Mononuclear cell (primary cell): ENCODE measurements around the gene BRD7. TPM values are rescaled to one million over a fixed set of nuclear protein-coding genes. Genes with fewer than 3 reads are reported as not detected.

Experiments
- H3K27me3 ChIP-seq: 2 replicates; pipeline ENCODE4 v1.6.0; 2011; ENCODE audit warnings: low read length, control low read depth; ENCODE audit not compliant: insufficient read depth
- H3K4me1 ChIP-seq: 2 replicates; pipeline ENCODE4 v1.5.1; 2011; ENCODE audit warnings: mild to moderate bottlenecking, low read length, control low read depth; ENCODE audit not compliant: insufficient read depth
- H3K4me3 ChIP-seq: 2 replicates; pipeline ENCODE4 v1.5.1; 2011; ENCODE audit warnings: mild to moderate bottlenecking, low read length, moderate library complexity
- H3K9me3 ChIP-seq: 2 replicates; pipeline ENCODE4 v1.5.1; 2011; ENCODE audit warnings: low read depth, mild to moderate bottlenecking, control low read depth, low read length
- total RNA-seq: library from RNA; depleted of rRNA; stranded (reverse); fragments of >200 nt; gene quantifications from one replicate; pipeline ENCODE4 v1.2.3, GENCODE V29; 2012

Gene BRD7
- total RNA-seq, result 55.3 TPM

DNA sequence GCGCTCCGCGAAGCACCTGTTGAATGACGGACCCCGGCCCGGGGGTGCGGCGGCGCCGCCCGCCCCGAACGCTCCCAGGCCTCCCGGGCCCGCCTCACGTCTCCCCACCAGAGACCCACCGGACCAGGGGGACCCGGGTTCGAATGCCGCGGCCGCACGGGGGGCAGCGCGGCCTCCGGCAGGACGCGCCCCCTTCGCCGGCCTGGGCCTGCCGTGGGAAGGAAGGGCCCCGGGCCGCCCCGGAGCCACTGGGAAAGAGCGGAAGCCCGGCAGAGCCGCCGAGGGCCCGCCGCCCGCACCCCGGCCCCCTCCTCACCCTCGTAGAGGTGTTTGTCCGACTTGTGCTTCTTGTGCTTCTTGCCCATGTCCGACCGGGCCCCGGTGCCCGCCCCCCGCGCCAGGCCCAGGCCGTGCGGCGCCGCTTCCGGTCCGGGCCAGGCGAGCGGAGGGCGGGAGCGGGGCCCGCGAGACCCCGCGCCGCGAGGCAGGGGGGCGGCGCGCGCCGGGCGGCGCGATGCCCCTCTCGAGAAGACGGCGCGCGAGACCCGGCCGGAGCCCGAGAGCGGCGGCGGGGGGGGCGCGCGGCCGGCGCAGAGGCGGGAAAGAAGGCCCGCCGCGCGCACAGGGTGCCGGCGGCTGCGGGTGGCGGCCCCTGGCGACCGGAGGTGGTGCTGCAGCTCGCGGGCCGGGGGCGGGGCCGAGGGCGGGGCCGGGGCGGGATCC, at the start of gene BRD7:
Gene BRD7 (minus strand): TSS at position 579 of the 723 bp plus-strand sequence. CDS start 214 bp downstream, at position 365.
- H3K9me3 ChIP-seq, result no peaks in the 10 kb centered on the region
- H3K4me1 ChIP-seq, result peaks cover 46% of the 10 kb centered on the region
- no peaks in the 10 kb centered on the region for H3K27me3 ChIP-seq
- peak within 1 kb of the TSS; percentile 87 for H3K4me3 ChIP-seq

- no peak overlapping the region for H3K4me3 ChIP-seq
- no peaks in the 10 kb centered on the region for H3K4me1 ChIP-seq
- peaks cover 48% of the 10 kb centered on the region for H3K9me3 ChIP-seq
- no peaks in the 10 kb centered on the region for H3K27me3 ChIP-seq
These were observed 47.6 kb upstream of the BRD7 start for GRCh38 chr16:50416388-50416787.

DNA sequence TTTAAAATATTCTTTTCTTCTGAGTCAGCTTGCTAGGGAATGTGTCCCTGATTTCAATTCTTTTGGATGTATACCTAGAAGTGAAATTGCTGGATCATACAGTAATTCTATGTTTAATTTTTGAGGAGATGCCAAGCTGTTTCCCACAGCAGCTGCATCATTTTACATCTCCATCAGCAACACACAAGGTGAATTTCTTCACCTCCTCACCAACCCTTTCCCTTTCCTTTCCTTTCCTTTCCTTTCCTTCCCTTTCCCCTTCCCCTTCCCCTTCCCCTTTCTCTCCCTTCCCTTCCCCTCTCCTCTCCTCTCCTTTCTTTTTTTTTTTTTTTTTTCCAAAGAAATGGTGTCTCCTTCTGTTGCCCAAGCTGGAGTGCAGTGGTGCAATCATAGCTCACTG, 45.4 kb upstream of the BRD7 start:
- Histone ChIP-seq H3K9me3 (peaks cover 39% of the 10 kb centered on the region), H3K27me3 (no peaks in the 10 kb centered on the region), H3K4me1 (no peaks in the 10 kb centered on the region), H3K4me3 (no peak overlapping the region)

DNA sequence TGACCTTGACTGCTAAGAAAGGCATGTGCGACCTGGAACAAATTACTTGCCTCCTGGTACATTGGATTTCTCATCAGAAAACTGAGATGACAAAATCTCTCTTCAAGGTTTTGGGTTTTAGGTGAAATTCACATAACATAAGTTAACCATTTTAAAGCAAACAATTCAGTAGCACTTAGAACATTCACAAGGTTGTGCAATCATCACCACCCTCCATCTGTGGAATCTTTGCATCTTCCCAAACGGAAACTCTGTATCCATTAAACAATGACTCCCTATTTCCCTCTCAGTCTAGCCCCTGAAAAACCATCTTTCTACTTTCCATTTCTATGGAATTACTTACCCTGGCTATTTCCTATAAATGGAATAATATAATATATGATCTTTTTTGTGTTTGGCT, 42.2 kb upstream of the BRD7 start:
- H3K27me3 ChIP-seq, result no peaks in the 10 kb centered on the region
- peaks cover 8% of the 10 kb centered on the region for H3K9me3 ChIP-seq
- no peak overlapping the region for H3K4me3 ChIP-seq
- no peaks in the 10 kb centered on the region for H3K4me1 ChIP-seq

DNA sequence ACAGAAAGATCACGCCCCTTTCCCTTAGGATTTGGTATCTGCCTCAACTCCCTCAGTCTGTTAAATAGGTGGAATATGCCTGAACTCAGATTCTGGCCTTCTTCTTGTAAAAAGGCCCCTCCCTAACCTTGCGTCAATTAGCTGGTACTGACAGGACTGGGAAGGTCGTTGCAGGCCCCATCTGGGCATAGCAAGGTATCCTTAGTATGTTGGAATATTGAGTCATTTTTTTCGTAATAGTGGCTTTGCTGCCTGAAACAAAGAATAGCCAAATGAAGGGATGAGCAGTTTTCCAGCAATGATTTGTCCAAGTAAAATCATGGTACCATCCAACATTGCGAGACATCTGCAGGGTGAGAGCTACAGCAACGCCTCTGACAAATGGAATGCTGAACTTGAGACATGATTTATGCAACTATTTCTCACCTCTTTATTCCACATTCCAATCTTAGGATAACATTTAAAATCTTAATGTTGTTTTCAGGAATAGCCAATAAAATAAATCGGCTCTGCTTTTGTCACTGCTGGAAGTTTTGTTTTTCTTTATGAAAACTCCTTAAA, 39.3 kb upstream of the BRD7 start:
- no peaks in the 10 kb centered on the region for H3K4me1 ChIP-seq
- no peaks in the 10 kb centered on the region for H3K9me3 ChIP-seq
- no peaks in the 10 kb centered on the region for H3K27me3 ChIP-seq
- no peak overlapping the region for H3K4me3 ChIP-seq

- H3K4me3 ChIP-seq, result no peak overlapping the region
- no peaks in the 10 kb centered on the region for H3K9me3 ChIP-seq
- no peaks in the 10 kb centered on the region for H3K27me3 ChIP-seq
- H3K4me1 ChIP-seq, result no peaks in the 10 kb centered on the region
These were observed 38.6 kb upstream of the BRD7 start for GRCh38 chr16:50407351-50407750.

DNA sequence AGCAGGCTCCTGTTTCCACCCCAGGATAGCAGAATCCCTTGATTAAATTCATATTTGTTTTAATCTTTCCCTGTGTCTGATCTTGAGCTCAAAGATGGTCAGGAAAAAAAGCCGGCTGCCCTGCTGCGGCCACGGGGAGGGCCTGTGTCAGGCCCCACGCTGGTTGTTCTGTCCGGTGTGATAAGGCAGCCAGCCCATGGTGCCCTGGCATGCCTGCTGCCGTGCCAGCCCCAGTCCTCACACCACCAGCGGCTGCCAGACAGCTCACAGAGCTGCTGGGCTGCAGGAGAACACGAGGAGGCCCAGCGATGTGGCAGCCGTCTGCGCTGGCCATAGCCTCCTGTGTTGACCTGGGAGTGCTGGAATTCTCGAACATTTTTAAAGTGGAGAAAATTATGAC, 34.7 kb upstream of the BRD7 start:
- no peaks in the 10 kb centered on the region for H3K4me1 ChIP-seq
- no peak overlapping the region for H3K4me3 ChIP-seq
- H3K9me3 ChIP-seq, result no peaks in the 10 kb centered on the region
- H3K27me3 ChIP-seq, result no peaks in the 10 kb centered on the region

- Histone ChIP-seq H3K4me3 (no peak overlapping the region), H3K4me1 (no peaks in the 10 kb centered on the region), H3K27me3 (no peaks in the 10 kb centered on the region), H3K9me3 (no peaks in the 10 kb centered on the region)
These were observed 33.6 kb upstream of the BRD7 start for GRCh38 chr16:50402298-50402895.

- Histone ChIP-seq H3K9me3 (no peaks in the 10 kb centered on the region), H3K4me3 (no peak overlapping the region), H3K27me3 (no peaks in the 10 kb centered on the region), H3K4me1 (peaks cover under 1% of the 10 kb centered on the region)
These were observed 32.6 kb upstream of the BRD7 start for GRCh38 chr16:50401355-50401754.

DNA sequence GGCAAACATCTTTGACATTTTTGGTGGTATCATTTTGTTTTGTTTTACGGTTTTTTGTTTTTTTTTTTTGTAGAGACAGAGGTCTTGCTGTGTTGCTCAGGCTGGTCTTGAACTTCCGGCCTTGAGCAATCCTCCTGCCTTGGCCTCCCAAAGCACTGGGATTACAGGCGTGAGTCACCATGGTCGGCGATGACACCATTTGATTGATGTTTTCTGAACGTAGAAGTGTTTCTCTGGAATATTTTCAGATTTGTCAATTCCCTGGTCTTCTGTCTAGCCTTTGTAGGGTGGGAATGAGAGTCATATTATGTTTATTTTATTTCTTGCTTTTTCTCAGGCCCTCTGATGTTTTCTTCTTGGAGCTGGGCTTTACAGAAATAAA, 32.2 kb upstream of the BRD7 start:
- H3K4me1 ChIP-seq, result peaks cover 4% of the 10 kb centered on the region
- H3K9me3 ChIP-seq, result no peaks in the 10 kb centered on the region
- no peak overlapping the region for H3K4me3 ChIP-seq
- no peaks in the 10 kb centered on the region for H3K27me3 ChIP-seq

- H3K27me3 ChIP-seq, result no peaks in the 10 kb centered on the region
- H3K4me3 ChIP-seq, result no peak overlapping the region
- H3K9me3 ChIP-seq, result no peaks in the 10 kb centered on the region
- peaks cover 8% of the 10 kb centered on the region for H3K4me1 ChIP-seq
These were observed 31.7 kb upstream of the BRD7 start for GRCh38 chr16:50400312-50400966.

GRCh38 chr16:50399411-50399810, 30.6 kb upstream of the BRD7 start:
- Histone ChIP-seq H3K27me3 (no peaks in the 10 kb centered on the region), H3K4me1 (peaks cover 8% of the 10 kb centered on the region), H3K4me3 (no peak overlapping the region), H3K9me3 (no peaks in the 10 kb centered on the region)

GRCh38 chr16:50398336-50398735, 29.5 kb upstream of the BRD7 start:
- H3K4me1 ChIP-seq, result peaks cover 8% of the 10 kb centered on the region
- H3K4me3 ChIP-seq, result no peak overlapping the region
- no peaks in the 10 kb centered on the region for H3K9me3 ChIP-seq
- H3K27me3 ChIP-seq, result no peaks in the 10 kb centered on the region

DNA sequence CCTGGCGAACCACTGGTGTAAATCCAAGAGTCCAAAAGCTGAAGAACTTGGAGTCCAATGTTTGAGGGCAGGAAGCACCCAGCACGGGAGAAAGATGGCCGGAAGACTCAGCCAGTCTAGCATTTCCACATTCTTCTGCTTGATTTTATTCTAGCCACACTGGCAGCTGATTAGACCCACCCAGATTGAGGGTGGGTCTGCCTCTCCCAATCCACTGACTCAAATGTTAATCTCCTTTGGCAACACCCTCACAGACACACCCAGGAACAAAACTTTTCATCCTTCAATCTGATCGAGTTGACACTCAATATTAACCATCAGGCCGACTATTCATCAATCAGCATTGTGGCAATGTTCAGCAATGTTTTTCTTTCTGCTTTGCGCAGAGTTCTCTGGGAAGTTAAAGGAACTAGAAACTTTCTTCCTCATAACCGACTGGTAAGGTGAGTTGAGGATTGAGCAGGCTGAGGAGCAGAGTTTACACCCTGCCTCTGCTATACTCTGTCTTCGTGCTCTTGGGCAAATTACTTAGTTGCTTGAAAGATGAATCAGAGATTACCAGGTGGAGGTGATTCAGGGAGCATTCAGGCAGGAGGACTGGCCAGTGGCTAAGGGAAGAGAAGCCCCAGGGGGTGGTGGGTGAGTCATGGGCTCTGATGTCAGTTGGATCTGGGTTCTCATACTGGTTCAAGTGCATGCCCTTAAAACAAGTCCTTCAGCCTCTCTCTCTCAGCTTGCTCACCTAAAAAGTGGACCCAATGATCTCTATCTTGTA, 28.2 kb upstream of the BRD7 start:
- no peak overlapping the region for H3K4me3 ChIP-seq
- H3K4me1 ChIP-seq, result peaks cover 8% of the 10 kb centered on the region
- no peaks in the 10 kb centered on the region for H3K27me3 ChIP-seq
- H3K9me3 ChIP-seq, result no peaks in the 10 kb centered on the region
